ENCODE measurements around the gene PRR36.

DNA sequence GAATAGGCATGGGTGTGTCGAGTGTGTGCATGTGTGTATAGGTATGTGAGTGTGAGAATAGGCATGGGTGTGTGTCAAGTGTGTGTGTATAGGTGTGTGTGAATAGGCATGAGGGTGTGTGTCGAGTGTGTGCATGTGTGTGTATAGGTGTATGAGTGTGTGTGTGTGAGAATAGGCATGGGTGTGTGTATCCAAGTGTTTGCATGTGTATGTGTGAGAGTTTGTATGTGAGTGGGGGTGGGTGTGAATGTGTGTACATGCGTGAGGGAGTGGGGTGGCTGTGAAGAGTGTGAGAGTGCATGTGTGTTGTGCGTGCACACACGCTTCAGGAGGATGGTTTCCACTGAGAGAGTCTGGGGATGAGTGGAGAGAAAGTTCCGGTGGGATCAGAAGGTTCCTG is 30.7 kb downstream of the PRR36 start:
- no peak for TF ChIP-seq CTCF (conservative IDR thresholded peaks at IDR 0.05; ENCODE audit: low read depth, low read length)
- TF ChIP-seq EZH2 (IDR thresholded peaks at IDR 0.05; ENCODE audit: borderline replicate concordance, low read depth, low read length, poor library complexity, severe bottlenecking), result no peak

Measured in A673 (cell line).